ENCODE measurements around the gene ACTN4. TPM values are rescaled to one million over a fixed set of nuclear protein-coding genes. Genes with fewer than 3 reads are reported as not detected.

ACTN4 gene
- total RNA-seq, 1 experiment from 2014 or later: 3,297 TPM

DNA sequence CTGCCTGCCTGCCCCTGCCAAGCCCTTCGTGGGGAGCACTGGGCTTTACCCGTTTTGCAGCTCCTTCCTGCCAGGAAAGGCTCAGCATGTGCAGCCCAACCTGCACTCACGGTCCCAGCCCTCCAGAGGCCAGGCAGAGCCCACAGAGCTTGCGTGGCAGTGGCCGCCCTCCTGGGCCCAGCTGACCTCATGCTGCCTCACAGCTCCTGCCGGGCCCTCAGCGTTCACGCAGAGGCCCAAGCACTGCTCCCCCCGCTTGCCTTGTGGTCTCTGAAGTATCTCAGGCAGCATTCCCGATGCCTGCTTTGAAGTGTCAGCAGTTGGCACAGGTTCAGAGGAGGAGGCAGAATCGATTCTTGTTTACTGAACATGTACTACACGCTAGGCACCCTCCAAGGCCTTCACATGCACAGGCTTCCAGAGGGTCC is 64.3 kb downstream of the ACTN4 start:
- Histone ChIP-seq H3K27me3 (ENCODE audit: control insufficient read depth, insufficient read depth, low read length) (no peaks in the 10 kb centered on the region), H3K4me1 (ENCODE audit: control insufficient read depth, insufficient read depth, low read length) (peaks cover 81% of the 10 kb centered on the region), H3K36me3 (ENCODE audit: control insufficient read depth, insufficient read depth, low read length) (peaks cover 90% of the 10 kb centered on the region), H3K4me3 (ENCODE audit: low read depth in 2 of 2, low read length in 2 of 2) (no peak overlapping the region), H3K27ac (ENCODE audit: low read length) (peak overlapping the region; percentile 68), H3K9me3 (ENCODE audit: control insufficient read depth, insufficient read depth, low read depth, low read length) (no peaks in the 10 kb centered on the region)
- intact Hi-C loops (cut with micrococcal nuclease; ENCODE audit: unreplicated experiment): no loop called here
- CTCF ChIA-PET: interaction anchor here (0.7 to 1.5 kb wide), 2 partner anchors 11 to 32 kb away, joined by 4 read pairs; no protein-coding TSS in a partner anchor
- no TSS peak for BruUV-seq (replicated peaks)
- TF ChIP-seq TCF7L2 (IDR thresholded peaks at IDR 0.05; ENCODE audit: low read depth, low read length): peak; percentile 93
- TF ChIP-seq SIN3A (IDR thresholded peaks at IDR 0.05; ENCODE audit: borderline replicate concordance, insufficient read depth, low read depth, low read length): no peak
- ATAC-seq (peak; percentile 37), DNase-seq (ENCODE audit: low read depth, low spot score) (no peak)
- in situ Hi-C loops (cut with HindIII; ENCODE audit: low pct_unique_long_range_greater_than_20kb, low sequenced_read_pairs): no loop called here
- POLR2A ChIA-PET: interaction anchor here (0.6 to 0.9 kb wide), 3 partner anchors 8 to 105 kb away, joined by 3 to 5 read pairs (median 3); no protein-coding TSS in a partner anchor

GRCh38 chr19:38712161-38712748 is 64.8 kb downstream of the ACTN4 start:
- H3K36me3 ChIP-seq (ENCODE audit: control insufficient read depth, insufficient read depth, low read length): peaks cover 90% of the 10 kb centered on the region
- no peak overlapping the region for H3K4me3 ChIP-seq (ENCODE audit: low read depth in 2 of 2, low read length in 2 of 2)
- ATAC-seq (no peak), DNase-seq (ENCODE audit: low read depth, low spot score) (no peak)
- in situ Hi-C loops (cut with HindIII; ENCODE audit: low pct_unique_long_range_greater_than_20kb, low sequenced_read_pairs) (no loop called here), intact Hi-C loops (cut with micrococcal nuclease; ENCODE audit: unreplicated experiment) (no loop called here)
- BruUV-seq (replicated peaks): no TSS peak
- TF ChIP-seq POLR2AphosphoS5 (IDR thresholded peaks at IDR 0.05; ENCODE audit: low read depth, low read length) (no peak), TCF7L2 (IDR thresholded peaks at IDR 0.05; ENCODE audit: low read depth, low read length) (0 out of 2 replicates have a peak, but pooled peaks have one; percentile 6)
- TF ChIP-seq, protein P1, sequence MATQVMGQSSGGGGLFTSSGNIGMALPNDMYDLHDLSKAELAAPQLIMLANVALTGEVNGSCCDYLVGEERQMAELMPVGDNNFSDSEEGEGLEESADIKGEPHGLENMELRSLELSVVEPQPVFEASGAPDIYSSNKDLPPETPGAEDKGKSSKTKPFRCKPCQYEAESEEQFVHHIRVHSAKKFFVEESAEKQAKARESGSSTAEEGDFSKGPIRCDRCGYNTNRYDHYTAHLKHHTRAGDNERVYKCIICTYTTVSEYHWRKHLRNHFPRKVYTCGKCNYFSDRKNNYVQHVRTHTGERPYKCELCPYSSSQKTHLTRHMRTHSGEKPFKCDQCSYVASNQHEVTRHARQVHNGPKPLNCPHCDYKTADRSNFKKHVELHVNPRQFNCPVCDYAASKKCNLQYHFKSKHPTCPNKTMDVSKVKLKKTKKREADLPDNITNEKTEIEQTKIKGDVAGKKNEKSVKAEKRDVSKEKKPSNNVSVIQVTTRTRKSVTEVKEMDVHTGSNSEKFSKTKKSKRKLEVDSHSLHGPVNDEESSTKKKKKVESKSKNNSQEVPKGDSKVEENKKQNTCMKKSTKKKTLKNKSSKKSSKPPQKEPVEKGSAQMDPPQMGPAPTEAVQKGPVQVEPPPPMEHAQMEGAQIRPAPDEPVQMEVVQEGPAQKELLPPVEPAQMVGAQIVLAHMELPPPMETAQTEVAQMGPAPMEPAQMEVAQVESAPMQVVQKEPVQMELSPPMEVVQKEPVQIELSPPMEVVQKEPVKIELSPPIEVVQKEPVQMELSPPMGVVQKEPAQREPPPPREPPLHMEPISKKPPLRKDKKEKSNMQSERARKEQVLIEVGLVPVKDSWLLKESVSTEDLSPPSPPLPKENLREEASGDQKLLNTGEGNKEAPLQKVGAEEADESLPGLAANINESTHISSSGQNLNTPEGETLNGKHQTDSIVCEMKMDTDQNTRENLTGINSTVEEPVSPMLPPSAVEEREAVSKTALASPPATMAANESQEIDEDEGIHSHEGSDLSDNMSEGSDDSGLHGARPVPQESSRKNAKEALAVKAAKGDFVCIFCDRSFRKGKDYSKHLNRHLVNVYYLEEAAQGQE (IDR thresholded peaks at IDR 0.05; ENCODE audit: insufficient read depth in 1 of 2, low read depth in 2 of 2, low read length in 1 of 2): no peak
- TF ChIP-seq, protein P2, sequence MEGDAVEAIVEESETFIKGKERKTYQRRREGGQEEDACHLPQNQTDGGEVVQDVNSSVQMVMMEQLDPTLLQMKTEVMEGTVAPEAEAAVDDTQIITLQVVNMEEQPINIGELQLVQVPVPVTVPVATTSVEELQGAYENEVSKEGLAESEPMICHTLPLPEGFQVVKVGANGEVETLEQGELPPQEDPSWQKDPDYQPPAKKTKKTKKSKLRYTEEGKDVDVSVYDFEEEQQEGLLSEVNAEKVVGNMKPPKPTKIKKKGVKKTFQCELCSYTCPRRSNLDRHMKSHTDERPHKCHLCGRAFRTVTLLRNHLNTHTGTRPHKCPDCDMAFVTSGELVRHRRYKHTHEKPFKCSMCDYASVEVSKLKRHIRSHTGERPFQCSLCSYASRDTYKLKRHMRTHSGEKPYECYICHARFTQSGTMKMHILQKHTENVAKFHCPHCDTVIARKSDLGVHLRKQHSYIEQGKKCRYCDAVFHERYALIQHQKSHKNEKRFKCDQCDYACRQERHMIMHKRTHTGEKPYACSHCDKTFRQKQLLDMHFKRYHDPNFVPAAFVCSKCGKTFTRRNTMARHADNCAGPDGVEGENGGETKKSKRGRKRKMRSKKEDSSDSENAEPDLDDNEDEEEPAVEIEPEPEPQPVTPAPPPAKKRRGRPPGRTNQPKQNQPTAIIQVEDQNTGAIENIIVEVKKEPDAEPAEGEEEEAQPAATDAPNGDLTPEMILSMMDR (IDR thresholded peaks at IDR 0.05): no peak
- H3K4me1 ChIP-seq (ENCODE audit: control insufficient read depth, insufficient read depth, low read length): peaks cover 77% of the 10 kb centered on the region
- no peaks in the 10 kb centered on the region for H3K9me3 ChIP-seq (ENCODE audit: control insufficient read depth, insufficient read depth, low read depth, low read length)
- peak overlapping the region; percentile 68 for H3K27ac ChIP-seq (ENCODE audit: low read length)
- no peaks in the 10 kb centered on the region for H3K27me3 ChIP-seq (ENCODE audit: control insufficient read depth, insufficient read depth, low read length)
- ChIA-PET POLR2A (interaction anchor here (0.6 to 0.7 kb wide), 2 partner anchors 36 to 93 kb away, joined by 3 read pairs; partner anchors contain the start of gene EIF3K), CTCF (interaction anchor here (0.7 to 1.5 kb wide), 2 partner anchors 11 to 32 kb away, joined by 4 read pairs; no protein-coding TSS in a partner anchor)

DNA sequence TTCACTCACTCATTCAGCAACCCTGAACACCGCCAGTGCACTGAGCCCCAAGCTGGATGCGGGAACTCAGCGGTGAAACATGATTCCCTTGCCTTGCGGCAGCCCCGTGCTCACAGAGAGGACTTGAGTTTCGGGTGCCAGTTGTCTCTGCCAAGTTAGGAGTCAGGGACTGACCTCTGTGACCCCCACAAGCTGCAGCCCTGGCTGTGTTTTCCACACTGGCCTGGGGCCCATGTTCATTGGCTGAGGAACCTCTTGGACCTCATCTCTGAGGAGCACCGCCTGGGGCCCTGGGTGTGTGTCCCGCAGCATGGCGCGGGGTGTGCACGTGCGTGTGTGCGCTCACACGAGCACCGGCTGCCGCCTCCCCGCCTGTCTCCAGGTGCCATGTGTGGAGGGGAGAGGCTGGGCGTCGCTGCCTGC is 65.8 kb downstream of the ACTN4 start:
- H3K36me3 ChIP-seq (ENCODE audit: control insufficient read depth, insufficient read depth, low read length): peaks cover 87% of the 10 kb centered on the region
- no peak for ATAC-seq

More for the DNA sequence above, 65.8 kb downstream of the ACTN4 start:
- no peak for DNase-seq (ENCODE audit: low read depth, low spot score)
- POLR2A ChIA-PET: interaction anchor here (0.6 kb wide), 1 partner anchor 145 kb away, joined by 5 read pairs; no protein-coding TSS in a partner anchor
- no TSS peak for BruUV-seq (replicated peaks)
- Histone ChIP-seq H3K4me1 (ENCODE audit: control insufficient read depth, insufficient read depth, low read length) (peaks cover 76% of the 10 kb centered on the region), H3K27me3 (ENCODE audit: control insufficient read depth, insufficient read depth, low read length) (no peaks in the 10 kb centered on the region), H3K4me3 (ENCODE audit: low read depth in 2 of 2, low read length in 2 of 2) (no peak overlapping the region), H3K27ac (ENCODE audit: low read length) (peak overlapping the region; percentile 68), H3K9me3 (ENCODE audit: control insufficient read depth, insufficient read depth, low read depth, low read length) (no peaks in the 10 kb centered on the region)
- intact Hi-C loops (cut with micrococcal nuclease; ENCODE audit: unreplicated experiment): no loop called here
- CTCF ChIA-PET: interaction anchor here (0.9 kb wide), 1 partner anchor 125 kb away, joined by 3 read pairs; no protein-coding TSS in a partner anchor
- in situ Hi-C loops (cut with HindIII; ENCODE audit: low pct_unique_long_range_greater_than_20kb, low sequenced_read_pairs): no loop called here
- TF ChIP-seq POLR2AphosphoS5 (IDR thresholded peaks at IDR 0.05; ENCODE audit: low read depth, low read length) (no peak), SIN3A (IDR thresholded peaks at IDR 0.05; ENCODE audit: borderline replicate concordance, insufficient read depth, low read depth, low read length) (no peak), TCF7L2 (IDR thresholded peaks at IDR 0.05; ENCODE audit: low read depth, low read length) (no peak)
- TF ChIP-seq, protein P2 (IDR thresholded peaks at IDR 0.05): no peak
- TF ChIP-seq, protein P1 (IDR thresholded peaks at IDR 0.05; ENCODE audit: insufficient read depth in 1 of 2, low read depth in 2 of 2, low read length in 1 of 2): no peak

Measured in Panc1 (cell line).